Measurements from ENCODE around the gene CFAP97D1. TPM values are rescaled to one million over a fixed set of nuclear protein-coding genes. Genes with fewer than 3 reads are reported as not detected.
A peak's percentile ranks its signal among the peaks of the same experiment; 100 is the strongest.

Gene CFAP97D1
- total RNA-seq = under 1 TPM in 2 of 9 donors, not detected in 7; 0.05 to 0.45 TPM
- not detected for polyA plus RNA-seq
- long read RNA-seq, donor 1 = 0 reads
- long read RNA-seq, donor 2 = 0 reads
- long read RNA-seq, donor 3 = 0 reads

GRCh38 chr17:43780135-43780534 is at the start of gene CFAP97D1:
TSS of gene CFAP97D1 (plus strand) at chr17:43780435. CDS start at chr17:43780463, 28 bp downstream.
- Histone ChIP-seq H3K9me3 (no peaks in the 10 kb centered on the region), H3K27me3 (no peaks in the 10 kb centered on the region), H3K27ac (peak within 1 kb of the TSS; percentile 99 to 100 (median 100)), H3K4me1 (peaks cover 7 to 71% (median 30%) of the 10 kb centered on the region in 12 donors), H3K36me3 (peaks cover 0 to 24% (median 10%) of the 10 kb centered on the region in 9 donors), H3K4me3 (peak within 1 kb of the TSS; percentile 85 to 100 (median 96))
- ATAC-seq (no peak), DNase-seq (no peak)
- TF ChIP-seq CTCF (IDR thresholded peaks at IDR 0.05) (no peak), POLR2A (IDR thresholded peaks at IDR 0.05) (no peak)
- 71 to 77% (median 74%) methylated on average over 7 of the region's 7 CpGs for WGBS, 4 donors
- intact Hi-C loops (cut with DNase I) = loop anchor here in 6 of 10 donors (5.0 to 10.0 kb wide), 5 partner anchors 47 to 67 kb away; partner anchors contain the start of genes MPP3 (in 4 of the 6) and CD300LG (in 2 of the 6)

GRCh38 chr17:43732958-43733357 is 47.3 kb upstream of the CFAP97D1 start:
- Histone ChIP-seq H3K9me3 (no peaks in the 10 kb centered on the region), H3K4me3 (no peak overlapping the region), H3K27me3 (peaks cover 0 to 2% (median 0%) of the 10 kb centered on the region in 9 donors), H3K27ac (no peak overlapping the region), H3K36me3 (no peaks in the 10 kb centered on the region), H3K4me1 (peaks cover 0 to 4% (median 0%) of the 10 kb centered on the region in 12 donors)
- intact Hi-C loops (cut with DNase I) = no loop called here
- no peak for ATAC-seq
- TF ChIP-seq POLR2A (IDR thresholded peaks at IDR 0.05) (no peak), CTCF (IDR thresholded peaks at IDR 0.05) (no peak)
- WGBS, 4 donors = 97 to 100% (median 98%) methylated on average over 2 of the region's 2 CpGs
- DNase-seq = no peak

GRCh38 chr17:43733956-43734355 is 46.3 kb upstream of the CFAP97D1 start:
- Histone ChIP-seq H3K36me3 (no peaks in the 10 kb centered on the region), H3K4me3 (no peak overlapping the region), H3K9me3 (no peaks in the 10 kb centered on the region), H3K27me3 (peaks cover 0 to 2% (median 0%) of the 10 kb centered on the region in 9 donors), H3K27ac (no peak overlapping the region), H3K4me1 (peaks cover 0 to 4% (median 0%) of the 10 kb centered on the region in 12 donors)
- intact Hi-C loops (cut with DNase I) = no loop called here
- TF ChIP-seq POLR2A (IDR thresholded peaks at IDR 0.05) = no peak
- no peak for TF ChIP-seq CTCF (IDR thresholded peaks at IDR 0.05)
- WGBS, 4 donors = 50 to 64% (median 55%) methylated on average over 1 of the region's 1 CpG
- no peak for ATAC-seq
- DNase-seq = no peak

- H3K36me3 ChIP-seq = no peaks in the 10 kb centered on the region
- H3K27me3 ChIP-seq = peaks cover 0 to 2% (median 0%) of the 10 kb centered on the region in 9 donors
- peak in 1 of 4 donors; percentile 61 for ATAC-seq
- H3K4me3 ChIP-seq = no peak overlapping the region
- H3K9me3 ChIP-seq = no peaks in the 10 kb centered on the region
- intact Hi-C loops (cut with DNase I) = no loop called here
- 56 to 71% (median 62%) methylated on average over 5 of the region's 5 CpGs for WGBS, 4 donors
- H3K4me1 ChIP-seq = peaks cover 0 to 4% (median 0%) of the 10 kb centered on the region in 12 donors
- no peak overlapping the region for H3K27ac ChIP-seq
- TF ChIP-seq CTCF (IDR thresholded peaks at IDR 0.05) = no peak
- TF ChIP-seq POLR2A (IDR thresholded peaks at IDR 0.05) = no peak
- DNase-seq = no peak
These were observed 45.9 kb upstream of the CFAP97D1 start for GRCh38 chr17:43734376-43734775.
